IMR-90 (cell line): ENCODE data around the gene MYO5A. TPM values are rescaled to one million over a fixed set of nuclear protein-coding genes. Genes with fewer than 3 reads are reported as not detected.

Source experiments
- ATAC-seq: fragments of 200-7000 bp; cut with Tn5 transposase; 2 replicates; pipeline ENCODE4 v1.9.1; 2020; ENCODE audit warnings: low read depth, mild to moderate bottlenecking, moderate library complexity
- BruUV-seq: library from RNA; stranded (reverse); fragments of 400-500 nt; replicated peaks from 2 replicates; lab custom pipeline; 2021; lab: Mats Ljungman, UMichigan
- CTCF ChIA-PET: fragments of 300-600 bp; formaldehyde crosslinking; extraction: SDS; loops from one replicate; lab custom pipeline; 2021; ENCODE audit warnings: antibody characterized with exemption; lab: Yijun Ruan, JAX
- POLR2A ChIA-PET: fragments of 300-600 bp; sonication (Branson Sonifier 250); formaldehyde crosslinking; loops from one replicate; lab custom pipeline; 2022; ENCODE audit warnings: antibody characterized with exemption; ENCODE audit not compliant: unreplicated experiment; lab: Charles Lee
- DNase-seq: peaks from one replicate; pipeline ENCODE4 v3.0.0; 2013
- H2AFZ ChIP-seq: replicated peaks from 2 replicates; pipeline ENCODE3; 2013; ENCODE audit warnings: low read length, mild to moderate bottlenecking; ENCODE audit not compliant: poor library complexity
- H2AK5ac ChIP-seq: 2 replicates; pipeline ENCODE4 v1.6.1; 2013; ENCODE audit warnings: low read depth, low read length, inconsistent platforms
- H2AK9ac ChIP-seq: replicated peaks from 2 replicates; pipeline ENCODE3; 2013; ENCODE audit warnings: mild to moderate bottlenecking, low read depth, low read length, moderate library complexity; ENCODE audit not compliant: poor library complexity
- H2BK120ac ChIP-seq: 2 replicates; pipeline ENCODE4 v1.6.1; 2013; ENCODE audit warnings: low read depth, low read length, inconsistent platforms
- H2BK15ac ChIP-seq: 3 replicates; pipeline ENCODE4 v1.6.1; 2013; ENCODE audit warnings: low read depth, low read length, inconsistent platforms
- H2BK20ac ChIP-seq: 2 replicates; pipeline ENCODE4 v1.6.1; 2013; ENCODE audit warnings: low read depth, mild to moderate bottlenecking, inconsistent platforms, low read length, moderate library complexity
- H2BK5ac ChIP-seq: 2 replicates; pipeline ENCODE4 v1.6.1; 2013; ENCODE audit warnings: mild to moderate bottlenecking, low read depth, low read length, inconsistent platforms; ENCODE audit not compliant: poor library complexity, severe bottlenecking
- H3K14ac ChIP-seq: replicated peaks from 2 replicates; pipeline ENCODE4 v1.6.1; 2013; ENCODE audit warnings: low read depth, low read length, inconsistent platforms
- H3K18ac ChIP-seq: 2 replicates; pipeline ENCODE4 v1.6.1; 2013; ENCODE audit warnings: low read depth, low read length, control low read depth
- H3K23ac ChIP-seq: 2 replicates; pipeline ENCODE4 v1.6.1; 2013; ENCODE audit warnings: low read depth, low read length, inconsistent platforms
- H3K27ac ChIP-seq: 2 replicates; pipeline ENCODE4 v1.5.1; 2013; ENCODE audit warnings: mild to moderate bottlenecking, control low read depth, low read length; ENCODE audit not compliant: insufficient read depth
- H3K27me3 ChIP-seq: 2 replicates; pipeline ENCODE4 v1.6.1; 2013; ENCODE audit warnings: low read length; ENCODE audit not compliant: control insufficient read depth, insufficient read depth
- H3K36me3 ChIP-seq: 2 replicates; pipeline ENCODE4 v1.6.1; 2013; ENCODE audit warnings: low read length, mixed read lengths; ENCODE audit not compliant: control insufficient read depth, insufficient read depth
- H3K4ac ChIP-seq: 2 replicates; pipeline ENCODE4 v1.6.1; 2013; ENCODE audit warnings: low read depth, low read length, inconsistent platforms
- H3K4me1 ChIP-seq: 2 replicates; pipeline ENCODE4 v1.6.1; 2013; ENCODE audit warnings: low read length, mixed read lengths; ENCODE audit not compliant: control insufficient read depth, insufficient read depth
- H3K4me2 ChIP-seq: 2 replicates; pipeline ENCODE4 v1.6.1; 2013; ENCODE audit warnings: low read depth, mild to moderate bottlenecking, control low read depth, low read length, moderate library complexity
- H3K4me3 ChIP-seq: 2 replicates; pipeline ENCODE4 v1.5.1; 2013; ENCODE audit warnings: low read depth, mild to moderate bottlenecking, control low read depth, low read length, moderate library complexity; ENCODE audit not compliant: insufficient read depth
- H3K56ac ChIP-seq: 2 replicates; pipeline ENCODE4 v1.6.1; 2013; ENCODE audit warnings: low read length, inconsistent platforms; ENCODE audit not compliant: insufficient read depth; ENCODE audit errors: extremely low read depth
- H3K79me1 ChIP-seq, 2 experiments: 2 replicates each; pipeline ENCODE4 v1.6.1; 2013; ENCODE audit warnings: low read length in 2 of 2, inconsistent platforms in 1 of 2, low read depth in 1 of 2
- H3K9ac ChIP-seq: 2 replicates; pipeline ENCODE4 v1.6.1; 2013; ENCODE audit warnings: low read depth, low read length, control low read depth
- H3K9me1 ChIP-seq: 2 replicates; pipeline ENCODE4 v1.6.1; 2013; ENCODE audit warnings: low read length, inconsistent platforms; ENCODE audit not compliant: insufficient read depth
- H3K9me3 ChIP-seq: 2 replicates; pipeline ENCODE4 v1.6.1; 2013; ENCODE audit warnings: low read length; ENCODE audit not compliant: control insufficient read depth, insufficient read depth
- H4K20me1 ChIP-seq: 2 replicates; pipeline ENCODE4 v1.6.1; 2013; ENCODE audit warnings: low read length, inconsistent platforms; ENCODE audit not compliant: insufficient read depth
- H4K5ac ChIP-seq: 2 replicates; pipeline ENCODE4 v1.6.1; 2013; ENCODE audit warnings: mild to moderate bottlenecking, low read depth, low read length, control low read depth
- H4K8ac ChIP-seq, 2 experiments: 2 replicates each; pipeline ENCODE4 v1.6.1; 2013; ENCODE audit warnings: low read depth in 2 of 2, low read length in 2 of 2, control low read depth in 1 of 2, inconsistent platforms in 1 of 2
- H4K91ac ChIP-seq: 2 replicates; pipeline ENCODE4 v1.6.1; 2013; ENCODE audit warnings: low read depth, low read length, inconsistent platforms; ENCODE audit not compliant: insufficient read depth
- CEBPB ChIP-seq: IDR thresholded peaks from 2 replicates; pipeline ENCODE4 v1.6.1; 2012; ENCODE audit warnings: low read depth, low read length, improper control_type of control experiment
- CTCF ChIP-seq: conservative IDR thresholded peaks from 2 replicates; pipeline ENCODE4 v1.5.1; 2012; ENCODE audit warnings: mild to moderate bottlenecking, low read depth, low read length, improper control_type of control experiment
- MAFK ChIP-seq: IDR thresholded peaks from 2 replicates; pipeline ENCODE4 v1.6.1; 2012; ENCODE audit warnings: low read depth, low read length, improper control_type of control experiment
- MXI1 ChIP-seq: IDR thresholded peaks from 2 replicates; pipeline ENCODE4 v1.6.1; 2012; ENCODE audit warnings: low read depth, mild to moderate bottlenecking, low read length, moderate library complexity, borderline replicate concordance
- NFE2L2 ChIP-seq: fragments of 150-350 bp; IDR thresholded peaks from 2 replicates; pipeline ENCODE4 v1.6.1; 2016; ENCODE audit warnings: low read depth, mild to moderate bottlenecking, low read length
- RAD21 ChIP-seq: IDR thresholded peaks from 2 replicates; pipeline ENCODE4 v1.6.1; 2012; ENCODE audit warnings: low read length, improper control_type of control experiment
- WGBS, 2 experiments: methylation state at CpG; one replicate each; pipeline versions ENCODE4 v1.1.5 to v1.1.7; 2013; ENCODE audit warnings: missing lambda C conversion rate in 2 of 2; ENCODE audit not compliant: insufficient read length in 1 of 2; ENCODE audit errors: extremely low coverage in 2 of 2; 5-methylcytosine and 5-hydroxymethylcytosine counted together
- dilution Hi-C: fragments of 300-500 bp; cut with HindIII; formaldehyde crosslinking; loops from one replicate; pipeline ENCODE4 v1.14.3; 2018; ENCODE audit warnings: low sequenced_read_pairs; ENCODE audit not compliant: unreplicated experiment
- in situ Hi-C: fragments of 300-500 bp; cut with MboI; formaldehyde crosslinking; loops from 3 replicates; pipeline ENCODE4 v1.14.3; 2019; ENCODE audit warnings: low sequenced_read_pairs, inconsistent platforms, mixed read lengths
- intact Hi-C: fragments of 100-400 bp; cut with micrococcal nuclease; formaldehyde crosslinking; loops from 2 replicates; pipeline ENCODE4 v1.10.0; 2022
- polyA plus RNA-seq, 3 experiments: library from polyadenylated mRNA; depleted of rRNA; stranded (reverse); fragments of >200 nt; gene quantifications; 2 replicates each; pipeline ENCODE4 v1.2.3, GENCODE V29; 2012; ENCODE audit warnings: low replicate concordance in 1 of 3
- total RNA-seq: library from RNA; depleted of rRNA; stranded (reverse); fragments of >200 nt; gene quantifications from 2 replicates; pipeline ENCODE4 v1.2.3, GENCODE V29; 2012

The MYO5A gene
- total and polyA plus RNA-seq, 2 of the 4 experiments (the other 2 are of a cell fraction), result 19.4 to 69.2 TPM

GRCh38 chr15:52485290-52485689 is 43.4 kb downstream of the MYO5A start:
- no peak overlapping the region for H3K14ac ChIP-seq
- ATAC-seq, result no peak
- no peak overlapping the region for H2AFZ ChIP-seq
- in situ Hi-C loops (no loop called here), intact Hi-C loops (no loop called here), dilution Hi-C loops (no loop called here)
- TF ChIP-seq MAFK, result peak; percentile 35
- no peak for TF ChIP-seq MXI1
- no peak for TF ChIP-seq NFE2L2
- TF ChIP-seq RAD21, result no peak
- no peak for TF ChIP-seq CEBPB
- no peak for TF ChIP-seq CTCF
- peaks cover 16% of the 10 kb centered on the region for H3K9me1 ChIP-seq
- no peak overlapping the region for H3K9ac ChIP-seq
- no peak overlapping the region for H3K23ac ChIP-seq
- DNase-seq, result no peak
- no peak overlapping the region for H2AK9ac ChIP-seq
- H2BK120ac ChIP-seq, result no peak overlapping the region
- no peak overlapping the region for H3K4ac ChIP-seq
- H3K4me2 ChIP-seq, result no peak overlapping the region
- no peak overlapping the region for H4K8ac ChIP-seq
- H4K20me1 ChIP-seq, result peaks cover 5% of the 10 kb centered on the region; the same call in 1 of the 2 replicates
- no peak overlapping the region for H3K56ac ChIP-seq
- H3K4me3 ChIP-seq, result no peak overlapping the region
- H4K91ac ChIP-seq, result no peak overlapping the region
- WGBS, 2 experiments, result no CpG with 5 or more reads among the region's 2 CpGs
- no peak overlapping the region for H3K18ac ChIP-seq
- no peak overlapping the region for H3K27ac ChIP-seq
- H3K4me1 ChIP-seq, result peaks cover 12% of the 10 kb centered on the region
- no peaks in the 10 kb centered on the region for H3K36me3 ChIP-seq
- no peak overlapping the region for H2AK5ac ChIP-seq
- H3K27me3 ChIP-seq, result no peaks in the 10 kb centered on the region
- peaks cover 24 to 58% of the 10 kb centered on the region in 2 experiments; a peak in 3 of 4 replicates for H3K79me1 ChIP-seq
- H2BK20ac ChIP-seq, result no peak overlapping the region
- no peaks in the 10 kb centered on the region for H3K9me3 ChIP-seq
- no peak overlapping the region for H2BK5ac ChIP-seq
- BruUV-seq, result no TSS peak
- H4K5ac ChIP-seq, result no peak overlapping the region
- no peak overlapping the region for H2BK15ac ChIP-seq
- ChIA-PET POLR2A (no interaction called here), CTCF (no interaction called here)
